ENCODE measurements around the gene VILL.

The VILL gene

DNA sequence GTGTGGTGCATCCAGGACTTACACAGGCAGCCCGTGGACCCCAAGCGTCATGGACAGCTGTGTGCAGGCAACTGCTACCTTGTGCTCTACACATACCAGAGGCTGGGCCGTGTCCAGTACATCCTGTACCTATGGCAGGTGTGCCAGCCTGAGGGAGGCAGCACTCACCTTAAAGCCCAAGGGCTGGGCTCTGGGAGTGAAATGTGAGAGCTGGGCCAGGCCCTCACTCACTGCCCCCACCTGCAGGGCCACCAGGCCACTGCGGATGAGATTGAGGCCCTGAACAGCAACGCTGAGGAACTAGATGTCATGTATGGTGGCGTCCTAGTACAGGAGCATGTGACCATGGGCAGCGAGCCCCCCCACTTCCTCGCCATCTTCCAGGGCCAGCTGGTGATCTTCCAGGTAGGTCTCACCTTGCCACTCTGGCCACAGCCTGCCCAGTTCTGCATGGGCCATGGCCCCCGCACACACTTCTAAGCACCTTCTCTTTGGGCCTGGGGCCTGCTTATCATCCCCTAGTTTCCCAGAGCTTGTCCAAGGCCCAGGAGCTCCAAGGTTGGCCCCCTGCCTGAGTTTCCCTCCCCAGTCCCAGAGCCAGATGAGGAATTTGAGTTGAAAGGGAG, 11.0 kb downstream of the VILL start:
- ATAC-seq: no peak

- no peak for ATAC-seq
These were observed 11.8 kb downstream of the VILL start for GRCh38 chr3:38002291-38002876.

- no peak for ATAC-seq
These were observed 12.4 kb downstream of the VILL start for GRCh38 chr3:38002940-38003339.

DNA sequence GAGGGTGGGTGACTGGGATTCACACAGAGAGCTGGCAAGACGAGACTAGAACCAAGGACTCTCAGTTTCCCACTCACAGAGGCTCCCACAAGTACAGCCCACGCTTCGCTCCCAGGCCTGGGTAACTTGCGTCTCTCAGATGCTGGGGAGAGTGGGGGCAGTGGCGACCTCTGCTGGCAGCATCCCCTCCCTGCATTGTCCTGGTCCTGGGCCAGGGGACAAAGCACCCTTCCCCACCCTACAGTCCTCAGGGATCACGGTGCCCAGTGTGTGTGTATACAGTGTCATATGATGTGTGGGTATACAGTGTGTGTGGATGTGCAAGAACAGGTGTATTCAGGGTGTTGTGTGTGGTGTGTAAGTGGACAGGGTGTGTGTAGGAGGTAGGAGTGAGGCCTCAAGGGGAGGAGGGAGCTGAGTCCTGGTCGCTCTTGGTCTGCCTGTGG, 12.8 kb downstream of the VILL start:
- peak; percentile 11 to 21 for ATAC-seq

GRCh38 chr3:38003817-38004414, 13.3 kb downstream of the VILL start:
- ATAC-seq: no peak

DNA sequence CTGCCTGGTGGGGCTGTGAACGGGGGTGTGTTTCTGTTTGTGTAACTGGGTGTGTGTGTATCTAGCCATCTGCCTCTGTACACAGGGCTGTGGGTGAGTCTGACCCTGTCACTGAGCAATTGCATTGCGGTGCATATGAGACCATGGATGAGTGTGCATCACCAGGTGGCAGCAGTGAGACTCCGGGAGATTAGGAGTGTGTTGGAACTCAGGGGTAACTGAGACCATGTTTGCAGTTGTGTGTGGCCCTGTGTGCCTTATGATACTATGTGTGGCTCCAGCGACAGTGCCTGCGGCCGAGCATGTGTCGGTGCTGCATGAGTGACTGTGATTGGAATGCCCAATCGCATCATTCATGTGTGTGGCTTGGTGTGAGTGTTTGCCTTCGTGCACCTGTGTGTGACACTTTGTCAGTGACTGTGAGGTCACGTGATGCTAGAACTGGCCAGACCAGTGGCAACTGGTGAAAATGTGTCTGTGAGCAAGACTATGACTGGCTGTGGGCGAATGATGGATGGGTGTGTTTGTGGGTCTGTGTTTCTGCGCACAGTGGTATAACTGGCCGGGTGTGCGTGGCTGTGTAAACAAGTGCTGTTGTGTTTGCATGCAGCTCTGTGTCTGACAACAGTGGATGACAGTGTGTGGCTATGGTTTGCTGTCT, 14.0 kb downstream of the VILL start:
- ATAC-seq: peak; percentile 77 to 78

- ATAC-seq: no peak
These were observed 14.8 kb downstream of the VILL start for GRCh38 chr3:38005076-38006020.

DNA sequence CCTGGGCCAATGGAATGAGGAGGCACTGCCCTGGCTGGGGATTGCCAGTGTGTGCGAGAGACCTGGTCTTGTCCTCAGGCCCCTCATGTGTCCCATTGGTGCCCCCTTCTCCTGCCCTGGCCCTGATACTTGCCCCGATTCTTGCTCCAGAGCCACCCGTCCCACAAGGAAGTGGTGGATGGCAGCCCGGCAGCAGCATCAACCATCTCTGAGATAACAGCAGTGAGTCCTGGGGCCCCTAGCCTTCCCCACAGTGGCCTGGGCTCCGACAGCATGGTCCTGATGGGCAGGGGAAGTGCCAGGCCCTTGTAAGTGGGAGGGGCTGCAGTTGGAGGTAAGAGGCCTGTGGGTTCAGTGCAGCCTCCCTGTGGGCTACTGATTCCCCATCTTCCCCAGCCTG, 15.4 kb downstream of the VILL start:
- no peak for ATAC-seq

DNA sequence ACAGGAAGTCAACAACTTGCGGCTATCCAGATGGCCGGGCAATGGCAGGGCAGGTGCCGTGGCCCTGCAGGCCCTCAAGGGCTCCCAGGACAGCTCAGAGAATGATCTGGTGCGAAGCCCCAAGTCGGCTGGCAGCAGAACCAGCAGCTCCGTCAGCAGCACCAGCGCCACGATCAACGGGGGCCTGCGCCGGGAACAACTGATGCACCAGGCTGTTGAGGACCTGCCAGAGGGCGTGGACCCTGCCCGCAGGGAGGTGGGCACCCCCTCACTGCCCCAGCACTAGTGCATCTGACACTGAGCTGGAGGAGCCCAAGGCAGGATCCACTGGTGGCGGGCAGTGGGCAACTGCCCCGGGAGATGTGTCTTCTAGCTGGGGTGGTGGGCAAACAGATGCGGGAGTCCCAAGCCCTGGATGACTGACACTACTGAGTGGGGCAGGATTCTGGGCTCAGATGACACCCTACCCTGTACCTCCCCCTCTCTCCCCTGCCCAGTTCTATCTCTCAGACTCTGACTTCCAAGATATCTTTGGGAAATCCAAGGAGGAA, 15.9 kb downstream of the VILL start:
- no peak for ATAC-seq

GRCh38 chr3:38007754-38008090, 17.1 kb downstream of the VILL start:
- no peak for ATAC-seq

- ATAC-seq: no peak
These were observed 17.7 kb downstream of the VILL start for GRCh38 chr3:38008191-38008701.

- ATAC-seq: no peak
These were observed 18.5 kb downstream of the VILL start for GRCh38 chr3:38008971-38009580.

DNA sequence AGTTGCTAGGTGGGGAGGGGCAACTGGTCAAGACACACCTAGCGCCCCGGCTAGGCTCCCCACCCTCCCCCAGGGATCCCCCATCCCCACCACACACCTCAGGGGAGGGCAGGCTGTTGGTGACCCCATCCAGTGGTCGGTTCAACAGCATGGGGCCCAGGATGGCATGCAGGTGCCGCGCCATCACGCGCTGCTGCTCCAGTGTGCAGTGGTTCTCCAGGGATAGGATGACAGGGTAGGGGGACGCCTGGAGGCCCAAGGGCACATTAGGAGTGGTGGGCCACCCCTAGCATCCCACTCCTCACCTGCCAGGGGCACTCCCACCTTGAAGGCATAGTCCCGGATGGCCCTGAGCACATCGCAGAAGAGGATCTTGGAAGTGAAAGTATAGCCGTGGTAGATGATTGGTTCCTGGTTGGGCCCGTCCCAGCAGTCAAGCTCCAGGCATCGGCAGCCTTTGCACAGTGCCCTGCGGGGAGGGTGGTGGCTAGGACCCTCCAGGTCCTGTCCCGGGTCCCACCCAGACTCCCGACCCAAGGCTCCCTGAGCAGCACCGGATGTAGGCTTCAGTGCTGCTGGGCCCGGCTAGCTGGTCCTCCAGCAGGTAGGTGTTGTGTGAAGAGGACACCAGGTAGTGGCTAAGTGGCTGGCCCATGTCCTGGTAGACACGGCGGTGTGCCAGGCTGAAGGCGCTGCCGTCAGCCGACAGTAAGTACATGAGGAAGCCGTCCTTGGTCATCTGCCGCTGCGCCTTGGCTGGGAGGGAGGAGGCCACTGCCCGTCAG, 19.4 kb downstream of the VILL start:
- ATAC-seq: peak in 1 of 2 donors; percentile 24

DNA sequence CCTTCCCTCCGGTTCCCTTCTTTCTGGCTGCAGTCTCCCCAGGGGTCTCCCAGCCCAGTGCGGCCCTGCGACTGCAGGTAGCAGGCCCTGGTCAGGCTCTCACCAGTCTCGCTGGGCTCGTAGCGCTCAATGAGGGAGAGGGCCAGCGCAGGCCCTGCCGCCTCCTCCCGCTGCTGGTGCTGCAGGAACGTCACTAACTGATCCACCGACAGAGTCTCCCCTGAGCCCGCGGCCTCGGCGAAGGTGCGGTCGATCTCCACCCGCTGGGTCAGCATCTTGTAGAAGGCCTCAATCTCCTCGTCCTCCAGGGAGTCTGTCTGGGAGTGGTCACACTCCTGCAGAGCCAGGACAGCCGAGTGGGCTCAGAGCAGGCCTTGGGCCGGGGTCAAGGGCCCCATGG, 20.5 kb downstream of the VILL start:
- no peak for ATAC-seq

- ATAC-seq: no peak
These were observed 24.9 kb downstream of the VILL start for GRCh38 chr3:38015485-38015884.

DNA sequence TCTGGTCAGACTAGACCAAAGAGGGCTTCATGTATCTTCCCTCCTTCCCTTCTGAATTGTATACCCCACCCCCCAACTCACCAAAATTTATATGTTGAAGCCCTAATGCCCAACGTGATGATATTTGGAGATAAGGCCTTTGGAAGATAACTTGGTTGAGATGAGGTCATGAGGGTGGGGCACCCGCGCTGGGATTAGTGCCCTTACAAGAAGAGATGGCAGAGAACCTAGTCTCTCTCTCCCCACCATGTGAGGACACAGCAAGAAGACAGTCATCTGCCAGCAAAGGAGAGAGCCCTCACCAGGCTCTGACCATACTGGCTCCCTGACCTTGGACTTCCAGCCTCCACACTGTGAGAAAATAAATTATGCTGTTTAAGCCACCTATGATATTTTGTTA, 25.4 kb downstream of the VILL start:
- ATAC-seq: no peak

DNA sequence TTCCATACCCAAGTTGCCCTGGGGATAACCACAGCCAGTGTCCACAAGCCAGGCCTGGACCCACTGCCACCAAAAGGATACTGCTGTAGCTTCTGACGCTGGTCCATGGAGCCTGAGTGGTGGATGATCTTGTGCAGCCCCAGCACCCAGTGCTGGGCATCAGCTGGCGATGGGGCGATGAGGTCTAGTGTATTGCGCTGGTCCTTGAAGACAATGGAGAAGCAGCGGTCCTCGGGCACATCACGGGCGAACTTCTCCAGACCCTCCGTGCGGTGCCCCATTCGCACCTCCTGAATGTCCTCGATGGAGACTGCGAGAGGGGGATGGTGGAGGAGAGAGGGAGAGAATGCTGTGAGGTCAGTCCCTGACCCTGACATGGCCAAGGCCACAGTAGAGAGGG, 25.8 kb downstream of the VILL start:
- ATAC-seq: no peak

- no peak for ATAC-seq
These were observed 26.4 kb downstream of the VILL start for GRCh38 chr3:38016847-38017444.

DNA sequence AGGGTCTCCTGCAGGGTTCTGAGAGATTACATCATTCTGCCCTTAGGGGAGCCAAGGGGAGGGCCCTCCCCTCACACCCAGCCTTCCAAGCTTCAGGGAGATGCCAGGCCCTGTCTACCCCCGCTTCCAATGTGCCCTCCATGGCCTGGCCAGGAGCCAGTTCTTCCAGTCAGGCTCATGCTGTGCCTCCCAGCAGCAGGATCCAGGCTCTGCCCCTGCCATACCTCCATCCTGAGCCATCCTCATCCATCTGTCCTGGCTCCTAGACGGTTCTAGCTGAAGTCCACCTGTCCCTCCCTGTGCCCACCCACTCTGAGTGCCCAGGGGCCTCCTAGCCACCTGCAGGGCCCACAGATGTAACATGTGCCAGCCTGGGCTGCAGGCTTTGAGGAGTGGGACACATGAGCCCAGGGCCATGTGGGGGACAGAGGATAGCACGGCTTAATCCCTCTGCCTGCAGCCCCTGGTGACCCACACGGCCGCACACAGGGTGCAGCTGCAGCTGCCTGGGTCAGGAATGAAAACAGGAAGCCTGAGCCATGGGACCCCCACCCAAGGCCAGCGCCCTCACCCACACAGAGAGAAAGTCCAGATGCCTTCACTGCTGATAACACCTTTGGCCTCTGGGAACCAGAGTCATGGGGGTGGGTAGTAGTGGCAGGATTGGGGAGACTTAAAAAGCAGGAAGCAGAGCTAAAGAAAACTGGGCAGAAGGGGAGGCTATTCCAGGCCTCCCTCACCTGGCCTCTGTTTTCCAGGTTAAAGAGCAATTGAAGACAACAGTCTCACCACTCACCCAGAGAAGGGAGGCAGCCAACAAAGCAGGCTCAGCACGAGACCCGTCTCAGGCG, 27.1 kb downstream of the VILL start:
- no peak for ATAC-seq

Measured in activated CD4-positive, CD25-positive, alpha-beta regulatory T cell treated with anti-CD3 and anti-CD28 coated beads, Interleukin-2, amount 50 U/mL, for 24 hours (primary cell).